ENCODE measurements around the gene HOXC5.
"Not testable (repeated sequence)": the region's sequence is repeated elsewhere in the genome, so short reads cannot be mapped to it uniquely, and the experiment has no call there.

HOXC5 gene

GRCh38 chr12:54060975-54061778 lies 28.3 kb downstream of the HOXC5 start:
- Histone ChIP-seq H3K4me2 (no peak overlapping the region), H3K4me1 (no peaks in the 10 kb centered on the region), H4K20me1 (peaks cover 0 to 53% (median 24%) of the 10 kb centered on the region in 11 experiments; a peak in 12 of 22 replicates), H3K9ac (no peak overlapping the region), H3K9me3 (replicated peaks in 1 of 11) (no peaks in the 10 kb centered on the region), H3K27me3 (peaks cover 91 to 100% (median 99%) of the 10 kb centered on the region in 11 experiments), H3K4me3 (no peak overlapping the region), H3K36me3 (no peaks in the 10 kb centered on the region), H3K27ac (no peak overlapping the region)
- no peak for TF ChIP-seq Cebpa-rat (IDR thresholded peaks at IDR 0.05)

DNA sequence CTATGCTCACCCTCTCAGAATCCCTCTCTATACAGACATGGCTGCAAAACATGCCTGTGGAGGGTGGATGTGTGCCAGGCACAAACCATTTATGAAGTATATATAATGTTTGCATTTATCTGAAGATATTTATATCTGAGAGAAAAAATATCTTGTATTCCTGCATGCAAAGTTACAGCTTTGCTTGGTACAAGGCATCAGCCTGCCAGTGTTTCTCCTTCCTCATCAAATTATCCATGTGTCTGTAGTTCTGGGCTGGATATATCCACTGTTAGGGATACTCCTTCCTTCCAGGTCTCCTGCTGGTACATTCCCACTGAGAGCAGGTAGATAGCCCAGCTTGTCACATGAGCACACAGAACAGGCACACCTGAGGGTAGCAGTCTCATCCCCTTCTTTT lies 32.8 kb downstream of the HOXC5 start:
- Histone ChIP-seq H3K4me1 (no peaks in the 10 kb centered on the region), H3K4me2 (no peak overlapping the region), H4K20me1 (peaks cover 0 to 10% (median 0%) of the 10 kb centered on the region in 11 experiments; a peak in 5 of 22 replicates), H3K36me3 (no peaks in the 10 kb centered on the region), H3K9ac (no peak overlapping the region), H3K27ac (no peak overlapping the region), H3K9me3 (replicated peaks in 1 of 11) (no peaks in the 10 kb centered on the region), H3K27me3 (peaks cover 46 to 85% (median 71%) of the 10 kb centered on the region in 11 experiments), H3K4me3 (no peak overlapping the region)
- TF ChIP-seq Cebpa-rat (IDR thresholded peaks at IDR 0.05): no peak

- H3K4me1 ChIP-seq: no peaks in the 10 kb centered on the region
- H3K9ac ChIP-seq: no peak overlapping the region
- H3K4me2 ChIP-seq: no peak overlapping the region
- no peak overlapping the region for H3K4me3 ChIP-seq
- no peaks in the 10 kb centered on the region for H3K36me3 ChIP-seq
- H3K27me3 ChIP-seq: peaks cover 39 to 85% (median 71%) of the 10 kb centered on the region in 11 experiments
- no peaks in the 10 kb centered on the region for H3K9me3 ChIP-seq (replicated peaks in 1 of 11)
- H4K20me1 ChIP-seq: peaks cover 0 to 3% (median 0%) of the 10 kb centered on the region in 11 experiments; a peak in 5 of 22 replicates
- no peak for TF ChIP-seq Cebpa-rat (IDR thresholded peaks at IDR 0.05)
- H3K27ac ChIP-seq: no peak overlapping the region
Observed at GRCh38 chr12:54066408-54066807, 33.6 kb downstream of the HOXC5 start.

DNA sequence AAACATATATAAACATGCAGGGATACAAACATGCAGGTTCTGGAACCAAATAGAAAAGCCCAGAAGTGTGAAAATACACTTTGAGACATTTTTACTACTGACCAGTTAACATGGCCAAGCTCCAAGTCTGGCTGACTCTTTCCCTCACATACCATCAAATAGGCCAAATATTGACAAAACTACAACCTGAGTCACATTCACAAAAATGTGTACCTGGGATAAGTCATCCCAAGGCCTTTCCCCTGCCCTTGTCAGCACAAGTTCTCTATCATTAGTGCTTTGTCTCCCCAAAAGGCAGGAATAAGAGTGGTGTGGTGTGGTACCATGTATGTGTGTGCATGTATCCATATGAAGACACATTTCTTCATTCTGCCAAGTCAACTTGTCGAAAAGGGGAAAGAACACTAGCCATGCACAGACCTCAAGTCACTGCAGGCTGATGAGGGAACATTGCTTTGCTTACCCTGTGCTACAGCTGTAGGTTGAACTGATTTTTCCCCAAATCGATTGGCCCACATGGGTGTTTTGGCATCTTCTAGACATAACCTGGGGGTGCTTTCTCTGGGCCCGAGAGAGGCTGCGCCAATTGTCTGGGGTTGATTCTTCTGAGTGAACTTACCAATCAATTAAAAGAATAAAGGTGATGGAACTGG lies 35.7 kb downstream of the HOXC5 start:
- H3K4me3 ChIP-seq: no peak overlapping the region
- H3K9ac ChIP-seq: no peak overlapping the region
- no peak for TF ChIP-seq Cebpa-rat (IDR thresholded peaks at IDR 0.05)
- no peaks in the 10 kb centered on the region for H3K36me3 ChIP-seq
- H3K27me3 ChIP-seq: peaks cover 17 to 84% (median 66%) of the 10 kb centered on the region in 11 experiments
- H3K27ac ChIP-seq: no peak overlapping the region
- H3K4me1 ChIP-seq: no peaks in the 10 kb centered on the region
- no peaks in the 10 kb centered on the region; a peak in 3 of 22 replicates for H4K20me1 ChIP-seq
- H3K4me2 ChIP-seq: no peak overlapping the region
- no peaks in the 10 kb centered on the region for H3K9me3 ChIP-seq (replicated peaks in 1 of 11)

- Histone ChIP-seq H4K20me1 (no peaks in the 10 kb centered on the region; a peak in 2 of 22 replicates), H3K27me3 (peaks cover 17 to 81% (median 68%) of the 10 kb centered on the region in 11 experiments), H3K4me3 (no peak overlapping the region), H3K4me2 (no peak overlapping the region), H3K9me3 (replicated peaks in 1 of 11) (no peaks in the 10 kb centered on the region), H3K27ac (no peak overlapping the region), H3K4me1 (no peaks in the 10 kb centered on the region), H3K36me3 (no peaks in the 10 kb centered on the region), H3K9ac (no peak overlapping the region)
- no peak for TF ChIP-seq Cebpa-rat (IDR thresholded peaks at IDR 0.05)
Observed at GRCh38 chr12:54071942-54072341, 39.1 kb downstream of the HOXC5 start.

GRCh38 chr12:54074308-54074707 lies 41.5 kb downstream of the HOXC5 start:
- Histone ChIP-seq H3K4me2 (no peak overlapping the region), H3K27me3 (peaks cover 31 to 87% (median 81%) of the 10 kb centered on the region in 11 experiments), H3K4me3 (no peak overlapping the region), H4K20me1 (no peaks in the 10 kb centered on the region; a peak in 3 of 22 replicates), H3K9ac (no peak overlapping the region), H3K4me1 (no peaks in the 10 kb centered on the region), H3K9me3 (replicated peaks in 1 of 11) (no peaks in the 10 kb centered on the region), H3K36me3 (no peaks in the 10 kb centered on the region), H3K27ac (no peak overlapping the region)
- no peak for TF ChIP-seq Cebpa-rat (IDR thresholded peaks at IDR 0.05)

- TF ChIP-seq Cebpa-rat (IDR thresholded peaks at IDR 0.05): no peak
- Histone ChIP-seq H3K27ac (no peak overlapping the region), H4K20me1 (peaks cover 0 to 4% (median 0%) of the 10 kb centered on the region in 11 experiments; a peak in 5 of 22 replicates), H3K4me2 (no peak overlapping the region), H3K4me3 (no peak overlapping the region), H3K9me3 (replicated peaks in 1 of 11) (no peaks in the 10 kb centered on the region), H3K9ac (no peak overlapping the region), H3K36me3 (no peaks in the 10 kb centered on the region), H3K4me1 (no peaks in the 10 kb centered on the region), H3K27me3 (peaks cover 42 to 90% (median 85%) of the 10 kb centered on the region in 11 experiments)
Observed at GRCh38 chr12:54075409-54075808, 42.6 kb downstream of the HOXC5 start.

- no peak for TF ChIP-seq Cebpa-rat (IDR thresholded peaks at IDR 0.05)
- Histone ChIP-seq H3K27me3 (peaks cover 47 to 90% (median 85%) of the 10 kb centered on the region in 11 experiments), H3K36me3 (no peaks in the 10 kb centered on the region)
Observed at GRCh38 chr12:54075974-54076373, 43.1 kb downstream of the HOXC5 start.

GRCh38 chr12:54077843-54078242 lies 45.0 kb downstream of the HOXC5 start:
- H3K27ac ChIP-seq; H3K4me1 ChIP-seq; H3K4me2 ChIP-seq; H4K20me1 ChIP-seq; H3K9me3 ChIP-seq (replicated peaks in 1 of 11); H3K4me3 ChIP-seq; H3K36me3 ChIP-seq; H3K9ac ChIP-seq: not testable (repeated sequence)
- H3K27me3 ChIP-seq: peaks cover 61 to 91% (median 87%) of the 10 kb centered on the region in 11 experiments

More at GRCh38 chr12:54075974-54076373, 43.1 kb downstream of the HOXC5 start:
- Histone ChIP-seq H4K20me1 (peaks cover 0 to 5% (median 0%) of the 10 kb centered on the region in 11 experiments; a peak in 5 of 22 replicates), H3K4me1 (no peaks in the 10 kb centered on the region), H3K4me3 (no peak overlapping the region), H3K27ac (no peak overlapping the region), H3K9ac (no peak overlapping the region), H3K9me3 (replicated peaks in 1 of 11) (no peaks in the 10 kb centered on the region), H3K4me2 (no peak overlapping the region)

- not testable (repeated sequence) for H3K4me2 ChIP-seq
- H3K27me3 ChIP-seq: peaks cover 73 to 91% (median 90%) of the 10 kb centered on the region in 11 experiments
Observed at GRCh38 chr12:54079115-54079514, 46.3 kb downstream of the HOXC5 start.

DNA sequence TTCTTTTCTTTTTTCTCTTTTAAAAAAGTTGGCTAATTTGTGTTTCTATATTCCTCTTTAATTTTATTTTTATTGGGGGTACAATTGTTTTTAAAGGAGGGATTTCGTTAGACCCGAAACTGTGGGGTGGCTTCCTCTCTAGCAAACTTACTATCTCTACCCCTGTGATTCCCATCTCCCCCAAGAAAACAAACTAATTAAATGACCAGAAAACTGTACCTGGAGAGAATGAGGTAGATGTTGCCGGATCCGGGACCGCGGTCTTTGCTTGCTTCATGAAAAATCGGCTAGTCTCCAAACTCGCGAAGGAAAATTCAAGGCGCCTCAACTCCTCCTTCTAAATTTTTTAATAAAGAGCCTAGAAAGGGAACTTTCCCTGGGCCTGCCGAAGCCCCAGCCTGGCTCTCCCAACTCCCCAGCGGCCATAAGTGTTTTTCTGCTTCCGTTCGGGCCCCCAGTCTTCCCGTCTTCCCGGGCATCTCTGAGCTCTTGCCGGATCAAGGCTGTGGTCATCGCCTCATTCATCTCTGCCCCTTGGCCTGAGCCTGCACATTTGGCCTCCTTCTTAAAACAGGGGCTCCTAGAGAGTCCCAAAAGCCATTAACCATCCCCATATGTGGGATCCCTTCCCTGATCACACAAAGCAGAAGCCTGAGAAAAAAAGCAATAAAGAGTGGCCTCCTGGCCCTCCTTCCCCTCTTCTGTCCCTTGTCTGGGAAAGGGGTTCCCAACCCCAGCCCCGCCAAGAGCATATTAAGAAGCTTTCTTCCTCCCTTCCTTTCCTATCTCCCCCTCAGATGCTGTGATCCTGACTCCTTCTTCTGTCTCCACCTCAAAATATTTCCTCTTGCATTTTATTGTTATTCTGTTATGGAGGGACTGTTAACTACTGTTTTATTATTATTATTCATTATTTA lies 47.4 kb downstream of the HOXC5 start:
- not testable (repeated sequence) for H3K4me3 ChIP-seq; H3K27ac ChIP-seq; H3K9ac ChIP-seq; H3K4me2 ChIP-seq; H4K20me1 ChIP-seq; H3K4me1 ChIP-seq; H3K9me3 ChIP-seq (replicated peaks in 1 of 11); H3K36me3 ChIP-seq
- H3K27me3 ChIP-seq: peaks cover 83 to 94% (median 93%) of the 10 kb centered on the region in 11 experiments

More at GRCh38 chr12:54079115-54079514, 46.3 kb downstream of the HOXC5 start:
- not testable (repeated sequence) for H3K9ac ChIP-seq; H3K36me3 ChIP-seq; H3K4me1 ChIP-seq; H3K9me3 ChIP-seq (replicated peaks in 1 of 11); H4K20me1 ChIP-seq; H3K4me3 ChIP-seq; H3K27ac ChIP-seq

GRCh38 chr12:54081053-54081514 lies 48.2 kb downstream of the HOXC5 start:
- H3K4me3 ChIP-seq; H3K36me3 ChIP-seq; H3K4me2 ChIP-seq; H3K27ac ChIP-seq; H4K20me1 ChIP-seq; H3K9ac ChIP-seq; H3K4me1 ChIP-seq; H3K9me3 ChIP-seq (replicated peaks in 1 of 11): not testable (repeated sequence)
- peaks cover 81 to 94% (median 93%) of the 10 kb centered on the region in 11 experiments for H3K27me3 ChIP-seq
